Uterus (tissue), 2 donors: ENCODE measurements around the gene TBX3.

Experiments
- POLR2A ChIP-seq, 2 donors: fragments of 450-650 bp; IDR thresholded peaks; one replicate each; pipeline ENCODE4 v1.6.1; 2016; ENCODE audit warnings: antibody characterized with exemption in 2 of 2, mild to moderate bottlenecking in 1 of 2, moderate library complexity in 1 of 2
- TF ChIP-seq, protein P1 (sequence below), 4 experiments: fragments of 200-600 bp in 2 of 4; fragments of 450-650 bp in 2 of 4; sonication (generic) in 2 of 4; IDR thresholded peaks; one replicate each; pipeline ENCODE4 v1.5.1; 2016 to 2019; ENCODE audit warnings: antibody characterized with exemption in 4 of 4, mild to moderate bottlenecking in 2 of 4, moderate library complexity in 1 of 4

DNA sequence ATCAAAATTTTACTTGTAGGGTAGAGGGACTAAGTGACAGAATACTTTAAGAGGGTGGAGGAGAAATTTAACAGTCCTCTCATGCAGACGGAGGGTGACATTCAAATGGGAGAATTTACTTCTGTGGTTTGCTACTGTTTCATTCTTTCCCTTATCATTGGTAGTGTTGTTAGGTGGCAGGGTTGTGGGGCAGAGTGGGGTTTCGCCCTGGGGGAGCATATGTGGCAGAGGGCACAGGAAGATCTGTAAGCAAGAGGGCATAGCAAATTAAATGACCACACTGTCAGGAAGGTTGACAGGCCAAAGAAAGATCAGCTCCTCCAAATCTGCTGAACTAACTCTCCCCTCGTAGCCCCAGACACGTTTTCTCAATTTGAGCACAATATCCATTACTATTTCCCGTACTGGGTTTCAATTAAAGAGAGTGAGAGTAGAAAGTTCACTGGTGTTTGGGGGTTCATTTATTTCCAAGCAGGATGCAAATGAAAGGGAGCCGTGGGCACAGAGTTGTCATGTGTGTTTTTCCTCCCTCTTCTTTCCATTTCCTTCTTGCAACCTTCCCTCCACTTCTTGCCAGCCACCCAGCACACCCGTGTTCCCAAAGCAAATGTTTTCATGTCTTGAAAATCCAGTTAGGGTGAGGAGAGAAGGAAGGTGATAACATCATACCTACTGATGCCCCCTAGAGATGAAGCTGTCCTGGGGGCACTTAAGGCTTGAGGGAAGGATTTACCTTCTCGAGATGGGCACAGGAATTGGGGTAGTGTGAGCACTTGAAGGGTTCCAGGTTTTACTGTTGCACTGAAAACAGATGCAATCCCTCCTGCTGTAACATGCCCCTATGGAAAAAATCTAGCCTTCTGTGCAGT lies 6.5 kb upstream of the TBX3 start:
- TF ChIP-seq, protein P1, sequence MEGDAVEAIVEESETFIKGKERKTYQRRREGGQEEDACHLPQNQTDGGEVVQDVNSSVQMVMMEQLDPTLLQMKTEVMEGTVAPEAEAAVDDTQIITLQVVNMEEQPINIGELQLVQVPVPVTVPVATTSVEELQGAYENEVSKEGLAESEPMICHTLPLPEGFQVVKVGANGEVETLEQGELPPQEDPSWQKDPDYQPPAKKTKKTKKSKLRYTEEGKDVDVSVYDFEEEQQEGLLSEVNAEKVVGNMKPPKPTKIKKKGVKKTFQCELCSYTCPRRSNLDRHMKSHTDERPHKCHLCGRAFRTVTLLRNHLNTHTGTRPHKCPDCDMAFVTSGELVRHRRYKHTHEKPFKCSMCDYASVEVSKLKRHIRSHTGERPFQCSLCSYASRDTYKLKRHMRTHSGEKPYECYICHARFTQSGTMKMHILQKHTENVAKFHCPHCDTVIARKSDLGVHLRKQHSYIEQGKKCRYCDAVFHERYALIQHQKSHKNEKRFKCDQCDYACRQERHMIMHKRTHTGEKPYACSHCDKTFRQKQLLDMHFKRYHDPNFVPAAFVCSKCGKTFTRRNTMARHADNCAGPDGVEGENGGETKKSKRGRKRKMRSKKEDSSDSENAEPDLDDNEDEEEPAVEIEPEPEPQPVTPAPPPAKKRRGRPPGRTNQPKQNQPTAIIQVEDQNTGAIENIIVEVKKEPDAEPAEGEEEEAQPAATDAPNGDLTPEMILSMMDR (IDR thresholded peaks at IDR 0.05): no peak
- TF ChIP-seq POLR2A (IDR thresholded peaks at IDR 0.05): no peak
